ENCODE data around the gene EPOP.
A peak's percentile ranks its signal among the peaks of the same experiment; 100 is the strongest.

The EPOP gene

DNA sequence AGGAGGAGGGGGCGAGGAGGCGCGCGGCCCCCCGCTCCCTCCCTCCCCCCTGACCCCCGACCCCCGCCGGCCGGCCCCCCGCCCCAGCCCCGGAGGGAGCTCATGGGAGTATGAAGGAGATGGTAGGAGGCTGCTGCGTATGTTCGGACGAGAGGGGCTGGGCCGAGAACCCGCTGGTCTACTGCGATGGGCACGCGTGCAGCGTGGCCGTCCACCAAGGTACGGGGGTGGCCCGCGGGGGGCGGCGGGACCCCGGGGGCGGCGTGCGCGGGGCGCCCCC, 30.7 kb upstream of the EPOP start:
- TF ChIP-seq, protein P1, sequence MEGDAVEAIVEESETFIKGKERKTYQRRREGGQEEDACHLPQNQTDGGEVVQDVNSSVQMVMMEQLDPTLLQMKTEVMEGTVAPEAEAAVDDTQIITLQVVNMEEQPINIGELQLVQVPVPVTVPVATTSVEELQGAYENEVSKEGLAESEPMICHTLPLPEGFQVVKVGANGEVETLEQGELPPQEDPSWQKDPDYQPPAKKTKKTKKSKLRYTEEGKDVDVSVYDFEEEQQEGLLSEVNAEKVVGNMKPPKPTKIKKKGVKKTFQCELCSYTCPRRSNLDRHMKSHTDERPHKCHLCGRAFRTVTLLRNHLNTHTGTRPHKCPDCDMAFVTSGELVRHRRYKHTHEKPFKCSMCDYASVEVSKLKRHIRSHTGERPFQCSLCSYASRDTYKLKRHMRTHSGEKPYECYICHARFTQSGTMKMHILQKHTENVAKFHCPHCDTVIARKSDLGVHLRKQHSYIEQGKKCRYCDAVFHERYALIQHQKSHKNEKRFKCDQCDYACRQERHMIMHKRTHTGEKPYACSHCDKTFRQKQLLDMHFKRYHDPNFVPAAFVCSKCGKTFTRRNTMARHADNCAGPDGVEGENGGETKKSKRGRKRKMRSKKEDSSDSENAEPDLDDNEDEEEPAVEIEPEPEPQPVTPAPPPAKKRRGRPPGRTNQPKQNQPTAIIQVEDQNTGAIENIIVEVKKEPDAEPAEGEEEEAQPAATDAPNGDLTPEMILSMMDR (conservative IDR thresholded peaks at IDR 0.05) = no peak
- TF ChIP-seq ZFX (IDR thresholded peaks at IDR 0.05) = no peak
- peak overlapping the region; percentile 98 for H3K27ac ChIP-seq

DNA sequence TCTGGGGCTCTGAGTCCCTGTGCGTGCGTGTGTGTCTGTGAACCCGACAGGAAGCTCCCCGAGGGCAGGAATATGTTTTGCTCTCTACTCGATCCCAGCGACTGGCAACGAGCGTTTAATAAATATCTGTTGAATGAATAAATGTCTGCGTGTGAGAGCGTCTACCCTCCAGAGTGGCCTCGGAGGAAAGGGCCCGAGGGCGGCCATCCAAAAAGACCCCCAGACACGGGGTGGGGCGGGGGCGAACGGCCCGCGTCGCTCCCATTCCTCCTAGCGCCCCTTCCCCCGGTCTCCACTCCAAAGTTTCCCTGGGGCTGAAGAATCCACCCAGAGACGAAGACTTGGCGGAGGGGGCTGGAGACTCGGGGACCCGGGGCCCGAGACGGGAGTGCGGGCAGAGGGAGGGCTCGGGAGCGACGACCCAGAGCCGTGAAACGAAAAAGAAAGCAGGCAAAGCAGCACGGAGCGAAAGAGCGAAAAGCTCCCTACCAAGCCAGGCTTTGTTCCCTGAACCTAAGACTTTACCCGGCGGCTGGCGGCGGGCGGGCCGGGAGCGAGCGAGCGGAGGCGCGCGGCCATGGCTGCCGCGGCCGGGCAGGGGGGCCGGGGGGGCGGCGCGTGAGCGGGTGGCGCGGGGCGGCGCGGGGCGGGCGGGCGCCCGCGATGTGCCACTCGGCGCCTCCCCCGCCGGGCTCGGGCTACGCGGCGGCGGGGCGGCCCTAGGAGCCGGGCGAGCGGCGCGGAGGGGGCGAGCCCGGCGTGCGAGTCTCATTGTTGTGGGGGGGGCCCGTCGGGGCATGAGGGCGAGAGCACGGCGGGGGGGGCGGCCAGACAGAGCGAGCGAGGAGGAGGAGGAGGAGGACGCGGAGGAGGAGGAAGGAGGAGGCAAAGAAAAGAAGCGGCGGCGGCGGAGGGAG, 30.1 kb upstream of the EPOP start, which contains the start of gene MLLT6:
Gene MLLT6, plus strand, starts transcription at position 668 of the 917 bp plus-strand sequence. CDS start 360 bp downstream, outside the sequence.
- TF ChIP-seq, protein P1 (conservative IDR thresholded peaks at IDR 0.05) = no peak
- no peak for TF ChIP-seq ZFX (IDR thresholded peaks at IDR 0.05)
- H3K27ac ChIP-seq = peak within 1 kb of the TSS; percentile 98

DNA sequence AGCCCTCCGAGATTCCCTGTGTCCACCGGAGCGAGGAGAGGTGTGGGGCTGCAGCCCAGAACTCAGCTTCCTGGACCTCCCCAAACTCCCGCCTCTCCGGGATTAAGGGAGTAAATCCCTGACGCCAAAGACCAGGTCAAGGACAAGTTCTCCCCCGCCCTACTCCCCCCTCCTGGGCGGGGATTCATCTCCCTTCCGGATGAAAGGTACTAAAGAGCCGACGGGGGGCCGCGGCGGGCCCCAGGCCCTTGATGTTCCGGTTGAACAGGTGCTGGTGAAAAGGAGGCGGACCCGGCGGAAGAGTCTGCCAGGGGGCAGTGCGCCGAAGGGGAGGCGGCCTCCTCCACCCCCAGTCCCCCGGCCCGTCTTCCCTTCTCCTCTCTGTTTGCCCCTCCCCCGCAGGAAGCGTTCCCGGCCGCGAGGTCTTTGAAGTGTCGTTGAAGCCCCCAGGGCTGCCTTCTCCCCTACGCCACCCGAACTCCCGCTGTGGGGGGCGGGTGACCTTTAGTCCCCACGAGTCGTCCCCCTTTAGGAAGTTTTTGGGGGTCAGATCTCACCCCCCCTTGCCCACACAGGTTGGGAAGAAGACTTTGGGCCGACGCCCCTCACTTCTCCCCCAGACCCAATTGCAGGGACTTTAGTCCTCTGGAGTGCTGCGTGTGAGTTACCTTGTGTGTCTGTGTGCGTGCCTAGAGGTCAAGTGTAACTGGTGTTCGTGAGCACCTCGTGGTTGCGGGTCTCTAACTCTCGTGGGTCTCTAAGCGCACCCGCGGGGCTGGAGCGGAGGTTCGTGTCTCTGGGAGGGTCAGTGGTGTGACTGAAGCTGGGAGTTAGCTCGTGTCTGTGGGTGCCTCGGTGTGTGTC, 29.2 kb upstream of the EPOP start:
- H3K27ac ChIP-seq = peak overlapping the region; percentile 98

DNA sequence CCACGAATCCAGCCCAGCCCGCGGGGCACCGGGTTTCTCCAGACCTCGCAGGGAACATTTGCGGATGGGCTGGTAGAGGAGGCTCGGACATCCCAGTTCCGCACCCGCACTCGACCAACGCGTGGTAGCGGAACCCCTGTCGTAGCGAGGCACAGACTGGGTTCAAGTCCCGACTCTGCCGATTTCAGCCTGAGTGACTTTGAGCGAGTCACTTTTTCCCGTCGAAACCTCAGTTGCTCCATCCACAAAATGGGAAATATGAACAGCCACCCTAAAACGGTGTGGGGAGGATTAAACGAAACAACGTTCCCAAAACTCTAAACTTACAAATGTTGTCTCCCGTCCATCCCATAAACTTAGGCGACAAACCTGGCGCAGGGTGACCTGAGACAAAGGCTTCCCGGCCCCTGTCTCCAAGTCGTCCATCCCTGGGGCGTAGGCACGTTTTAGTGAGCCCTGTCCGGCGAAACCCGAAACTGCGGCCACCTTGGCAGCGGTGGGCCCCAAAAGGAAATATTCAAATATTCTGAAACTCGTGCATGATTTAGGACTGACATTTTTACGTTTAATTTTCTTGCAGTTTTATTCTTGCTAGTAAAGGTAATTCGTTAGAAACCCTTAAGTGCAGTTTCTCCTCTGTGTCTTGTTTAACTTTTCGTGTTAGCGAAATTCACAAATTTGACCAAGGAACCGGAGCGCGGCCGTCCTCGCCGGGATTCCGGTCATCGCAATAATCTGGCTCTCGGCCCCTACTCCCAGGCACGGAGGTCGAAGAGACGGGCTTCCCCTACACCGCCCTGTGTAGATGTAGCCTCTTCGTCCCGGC, 28.4 kb upstream of the EPOP start:
- peak overlapping the region; percentile 98 for H3K27ac ChIP-seq
- TF ChIP-seq ZFX (IDR thresholded peaks at IDR 0.05) = no peak
- TF ChIP-seq, protein P1 (conservative IDR thresholded peaks at IDR 0.05) = no peak

More for the DNA sequence above, 29.2 kb upstream of the EPOP start:
- no peak for TF ChIP-seq ZFX (IDR thresholded peaks at IDR 0.05)
- TF ChIP-seq, protein P1 (conservative IDR thresholded peaks at IDR 0.05) = no peak

DNA sequence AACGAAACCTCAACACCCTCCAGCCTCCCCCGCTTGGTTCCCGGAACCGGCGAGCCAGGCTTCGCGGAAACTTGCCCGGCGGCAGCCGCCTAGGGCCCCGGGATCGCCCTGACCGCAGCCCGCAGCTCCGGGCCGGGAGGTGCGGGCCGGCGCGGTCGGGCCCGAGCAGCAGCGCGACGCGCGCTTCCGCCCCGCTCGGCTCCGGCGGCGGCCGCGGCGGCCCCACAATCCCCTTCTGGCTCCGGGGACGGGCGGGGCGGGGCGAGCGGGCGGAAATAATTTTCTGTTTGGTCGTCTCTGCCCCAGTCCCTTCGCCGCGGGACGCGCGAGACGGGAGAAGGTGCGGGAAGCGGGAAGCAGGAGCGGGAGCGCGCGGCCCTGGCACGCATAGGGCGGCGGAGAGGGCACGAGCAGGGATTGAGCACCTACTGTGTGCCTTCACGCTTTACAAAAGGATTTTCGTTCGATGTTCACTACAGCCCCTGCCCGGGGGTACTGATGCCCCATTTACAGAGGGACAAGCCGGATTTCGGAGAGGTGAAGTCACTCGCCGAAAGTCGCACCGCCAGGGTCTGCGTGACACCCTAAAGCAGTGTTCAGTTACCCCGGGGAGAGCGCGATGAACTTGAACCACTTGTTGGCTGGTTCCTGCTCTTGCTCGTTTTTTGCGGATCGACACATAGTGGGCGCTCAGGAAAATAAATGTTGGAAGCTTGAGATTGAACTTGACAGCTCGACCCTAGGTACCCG, 27.6 kb upstream of the EPOP start:
- TF ChIP-seq, protein P1 (conservative IDR thresholded peaks at IDR 0.05) = no peak
- peak; percentile 50; the same call in 1 of the 2 replicates for TF ChIP-seq ZFX (IDR thresholded peaks at IDR 0.05)
- H3K27ac ChIP-seq = peak overlapping the region; percentile 98

DNA sequence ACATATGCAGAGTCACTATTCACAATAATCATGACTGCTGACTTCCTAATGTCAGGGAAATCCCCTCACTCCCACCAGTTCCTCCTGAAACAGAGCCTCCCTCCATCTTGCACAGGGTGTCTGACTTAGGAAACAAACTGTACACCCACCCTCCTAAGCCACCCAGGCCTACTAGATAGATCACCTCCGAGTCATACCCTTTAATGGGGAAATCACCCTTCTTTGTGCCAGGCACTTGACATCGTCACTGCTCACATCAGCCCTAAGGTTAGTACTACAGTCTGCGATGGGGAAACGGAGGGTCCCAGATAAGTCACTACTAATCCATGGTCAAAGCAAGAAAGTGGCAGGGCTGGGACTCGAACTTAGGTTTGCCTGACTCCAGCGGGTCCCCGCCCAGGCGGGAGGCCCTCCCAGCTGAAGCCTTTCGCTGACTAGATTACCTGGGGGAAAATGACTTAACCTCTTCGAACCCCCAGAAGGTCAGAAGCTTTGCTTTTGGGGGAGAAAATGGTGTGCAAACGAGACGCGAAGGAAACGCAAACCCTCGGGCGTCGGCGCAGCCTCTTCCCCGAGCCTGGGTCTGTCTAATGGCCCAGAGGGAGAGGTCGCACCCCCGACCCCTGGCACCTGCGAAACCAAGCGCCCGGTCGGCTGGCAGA, 26.9 kb upstream of the EPOP start:
- TF ChIP-seq ZFX (IDR thresholded peaks at IDR 0.05) = no peak
- TF ChIP-seq, protein P1 (conservative IDR thresholded peaks at IDR 0.05) = no peak
- peak overlapping the region; percentile 98 for H3K27ac ChIP-seq
